Epithelial cell of esophagus (primary cell): ENCODE measurements around the gene POLA1.

ENCODE experiments used
- DNase-seq: peaks from one replicate; pipeline ENCODE4 v3.0.0; 2010; ENCODE audit warnings: low read depth
- H3K4me3 ChIP-seq: 2 replicates; pipeline ENCODE4 v1.5.1; 2011; ENCODE audit warnings: mild to moderate bottlenecking, low read length, control low read depth
- TF ChIP-seq, protein P1 (sequence below): IDR thresholded peaks from 2 replicates; pipeline ENCODE4 v1.5.1; 2011; ENCODE audit warnings: low read depth, mild to moderate bottlenecking, low read length, control low read depth, inconsistent platforms; ENCODE audit not compliant: insufficient read depth; ENCODE audit errors: missing control alignments

POLA1 gene

GRCh38 chrX:24692305-24692704 is 1.4 kb upstream of the POLA1 start:
- H3K4me3 ChIP-seq, result no peak overlapping the region
- DNase-seq, result no peak
- TF ChIP-seq, protein P1, sequence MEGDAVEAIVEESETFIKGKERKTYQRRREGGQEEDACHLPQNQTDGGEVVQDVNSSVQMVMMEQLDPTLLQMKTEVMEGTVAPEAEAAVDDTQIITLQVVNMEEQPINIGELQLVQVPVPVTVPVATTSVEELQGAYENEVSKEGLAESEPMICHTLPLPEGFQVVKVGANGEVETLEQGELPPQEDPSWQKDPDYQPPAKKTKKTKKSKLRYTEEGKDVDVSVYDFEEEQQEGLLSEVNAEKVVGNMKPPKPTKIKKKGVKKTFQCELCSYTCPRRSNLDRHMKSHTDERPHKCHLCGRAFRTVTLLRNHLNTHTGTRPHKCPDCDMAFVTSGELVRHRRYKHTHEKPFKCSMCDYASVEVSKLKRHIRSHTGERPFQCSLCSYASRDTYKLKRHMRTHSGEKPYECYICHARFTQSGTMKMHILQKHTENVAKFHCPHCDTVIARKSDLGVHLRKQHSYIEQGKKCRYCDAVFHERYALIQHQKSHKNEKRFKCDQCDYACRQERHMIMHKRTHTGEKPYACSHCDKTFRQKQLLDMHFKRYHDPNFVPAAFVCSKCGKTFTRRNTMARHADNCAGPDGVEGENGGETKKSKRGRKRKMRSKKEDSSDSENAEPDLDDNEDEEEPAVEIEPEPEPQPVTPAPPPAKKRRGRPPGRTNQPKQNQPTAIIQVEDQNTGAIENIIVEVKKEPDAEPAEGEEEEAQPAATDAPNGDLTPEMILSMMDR, result no peak

GRCh38 chrX:24694825-24695224 is 1.1 kb downstream of the POLA1 start:
- peak overlapping the region; percentile 67 for H3K4me3 ChIP-seq
- TF ChIP-seq, protein P1, result no peak
- no peak for DNase-seq

- TF ChIP-seq, protein P1, result no peak
- H3K4me3 ChIP-seq, result no peak overlapping the region
- DNase-seq, result no peak
These were observed 2.6 kb downstream of the POLA1 start for GRCh38 chrX:24696294-24696693.

GRCh38 chrX:24702362-24703184 is 8.9 kb downstream of the POLA1 start:
- no peak for DNase-seq
- H3K4me3 ChIP-seq, result no peak overlapping the region
- TF ChIP-seq, protein P1, result no peak

DNA sequence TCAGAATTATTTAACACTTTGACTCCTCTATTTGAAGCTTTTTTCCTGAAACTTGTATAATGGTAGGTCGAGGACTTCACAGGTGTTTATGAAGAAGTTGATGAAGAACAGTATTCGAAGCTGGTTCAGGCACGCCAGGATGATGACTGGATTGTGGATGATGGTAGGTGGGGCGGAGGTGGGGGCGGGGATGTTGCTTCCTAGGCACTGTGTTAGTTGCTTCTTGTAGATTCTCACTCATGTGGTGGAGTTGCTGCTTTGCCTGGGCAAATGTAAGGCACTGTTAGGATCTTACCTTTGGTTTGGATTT is 9.4 kb downstream of the POLA1 start:
- TF ChIP-seq, protein P1, result no peak
- DNase-seq, result no peak

GRCh38 chrX:24718771-24719170 is 25.1 kb downstream of the POLA1 start:
- H3K4me3 ChIP-seq, result no peak overlapping the region
- TF ChIP-seq, protein P1, result no peak
- no peak for DNase-seq

More for the DNA sequence above, 9.4 kb downstream of the POLA1 start:
- no peak overlapping the region for H3K4me3 ChIP-seq

GRCh38 chrX:24720036-24720435 is 26.3 kb downstream of the POLA1 start:
- no peak overlapping the region for H3K4me3 ChIP-seq
- TF ChIP-seq, protein P1, result no peak
- DNase-seq, result no peak
